GM21786 (cell line): ENCODE results near the gene PROP1.
"Not testable (repeated sequence)": the region's sequence is repeated elsewhere in the genome, so short reads cannot be mapped to it uniquely, and the experiment has no call there.

Source experiments
- ATAC-seq: cut with Tn5 transposase; IDR thresholded peaks from one replicate; pipeline ENCODE4 v1.9.1; 2021; ENCODE audit not compliant: unreplicated experiment

The PROP1 gene

GRCh38 chr5:177945601-177946283, 50.3 kb downstream of the PROP1 start:
- not testable (repeated sequence) for ATAC-seq

DNA sequence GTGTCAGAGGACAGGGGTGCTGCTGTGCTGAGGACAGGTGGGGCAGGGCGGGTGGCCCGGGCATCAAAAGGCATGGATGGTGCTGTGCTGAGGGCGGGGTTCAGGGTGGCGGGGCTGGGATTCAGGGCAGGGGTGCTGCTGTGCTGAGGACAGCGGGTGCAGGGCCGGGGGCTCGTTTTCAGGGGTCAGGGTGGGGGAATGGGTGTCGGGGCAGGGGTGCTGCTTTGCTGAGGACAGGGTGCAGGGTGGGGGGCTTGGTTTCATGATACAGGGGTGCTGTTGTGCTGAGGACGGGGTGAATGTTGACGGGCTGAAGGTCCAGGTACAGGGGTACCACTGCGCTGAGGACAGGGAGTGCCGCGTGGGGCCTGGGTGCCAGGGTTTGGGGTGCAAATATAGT, 50.9 kb downstream of the PROP1 start:
- not testable (repeated sequence) for ATAC-seq

- peak; percentile 50 for ATAC-seq
These were observed 52.0 kb downstream of the PROP1 start for GRCh38 chr5:177943805-177944736.

GRCh38 chr5:177942896-177943295, 53.1 kb downstream of the PROP1 start:
- not testable (repeated sequence) for ATAC-seq
